ENCODE results near the gene ALPG.

DNA sequence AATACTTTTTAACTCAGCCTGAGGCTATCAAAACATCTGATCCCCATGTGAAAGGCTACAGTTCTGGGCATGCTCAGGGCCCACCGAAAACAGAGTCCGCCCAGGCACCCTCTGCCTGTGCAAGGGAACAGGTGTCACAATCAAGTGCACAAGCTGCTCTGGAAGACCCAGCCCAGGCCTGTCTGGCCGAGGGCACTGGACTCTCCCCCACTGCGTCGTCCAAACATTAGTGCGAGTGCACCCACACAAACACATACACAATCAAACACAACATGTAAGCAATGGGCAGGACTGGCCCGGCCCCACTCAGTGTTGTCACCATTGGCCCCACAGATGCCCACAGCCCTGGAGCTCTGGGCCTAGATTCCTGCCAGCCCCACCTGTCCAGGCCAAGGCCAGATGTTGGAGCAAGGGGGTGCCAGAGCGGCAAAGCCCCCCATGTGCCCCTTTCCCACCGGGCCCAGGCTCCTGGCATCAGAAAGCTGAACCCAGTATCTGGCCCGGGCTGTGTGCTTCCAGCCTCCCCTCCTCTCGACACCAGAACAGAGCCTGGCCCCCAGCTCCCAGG lies 617 bp upstream of the ALPG start:
- TF ChIP-seq, protein P1, sequence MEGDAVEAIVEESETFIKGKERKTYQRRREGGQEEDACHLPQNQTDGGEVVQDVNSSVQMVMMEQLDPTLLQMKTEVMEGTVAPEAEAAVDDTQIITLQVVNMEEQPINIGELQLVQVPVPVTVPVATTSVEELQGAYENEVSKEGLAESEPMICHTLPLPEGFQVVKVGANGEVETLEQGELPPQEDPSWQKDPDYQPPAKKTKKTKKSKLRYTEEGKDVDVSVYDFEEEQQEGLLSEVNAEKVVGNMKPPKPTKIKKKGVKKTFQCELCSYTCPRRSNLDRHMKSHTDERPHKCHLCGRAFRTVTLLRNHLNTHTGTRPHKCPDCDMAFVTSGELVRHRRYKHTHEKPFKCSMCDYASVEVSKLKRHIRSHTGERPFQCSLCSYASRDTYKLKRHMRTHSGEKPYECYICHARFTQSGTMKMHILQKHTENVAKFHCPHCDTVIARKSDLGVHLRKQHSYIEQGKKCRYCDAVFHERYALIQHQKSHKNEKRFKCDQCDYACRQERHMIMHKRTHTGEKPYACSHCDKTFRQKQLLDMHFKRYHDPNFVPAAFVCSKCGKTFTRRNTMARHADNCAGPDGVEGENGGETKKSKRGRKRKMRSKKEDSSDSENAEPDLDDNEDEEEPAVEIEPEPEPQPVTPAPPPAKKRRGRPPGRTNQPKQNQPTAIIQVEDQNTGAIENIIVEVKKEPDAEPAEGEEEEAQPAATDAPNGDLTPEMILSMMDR (IDR thresholded peaks at IDR 0.05; ENCODE audit: borderline replicate concordance, extremely low read depth, low read length, poor library complexity, severe bottlenecking), result no peak
- TF ChIP-seq EZH2 (IDR thresholded peaks at IDR 0.05; ENCODE audit: borderline replicate concordance, low read depth, low read length, severe bottlenecking), result no peak

All from DND-41 (cell line).